ENCODE results near the gene MPHOSPH10.
"Not testable (repeated sequence)": the region's sequence is repeated elsewhere in the genome, so short reads cannot be mapped to it uniquely, and the experiment has no call there.

GRCh38 chr2:71106463-71106862 lies 24.0 kb upstream of the MPHOSPH10 start:
- not testable (repeated sequence) for TF ChIP-seq CTCF (IDR thresholded peaks at IDR 0.05 in 4 of 5, conservative IDR thresholded peaks at IDR 0.05 in 1 of 5); POLR2A (IDR thresholded peaks at IDR 0.05)
